ENCODE measurements around the gene NDNF.

Gene NDNF

DNA sequence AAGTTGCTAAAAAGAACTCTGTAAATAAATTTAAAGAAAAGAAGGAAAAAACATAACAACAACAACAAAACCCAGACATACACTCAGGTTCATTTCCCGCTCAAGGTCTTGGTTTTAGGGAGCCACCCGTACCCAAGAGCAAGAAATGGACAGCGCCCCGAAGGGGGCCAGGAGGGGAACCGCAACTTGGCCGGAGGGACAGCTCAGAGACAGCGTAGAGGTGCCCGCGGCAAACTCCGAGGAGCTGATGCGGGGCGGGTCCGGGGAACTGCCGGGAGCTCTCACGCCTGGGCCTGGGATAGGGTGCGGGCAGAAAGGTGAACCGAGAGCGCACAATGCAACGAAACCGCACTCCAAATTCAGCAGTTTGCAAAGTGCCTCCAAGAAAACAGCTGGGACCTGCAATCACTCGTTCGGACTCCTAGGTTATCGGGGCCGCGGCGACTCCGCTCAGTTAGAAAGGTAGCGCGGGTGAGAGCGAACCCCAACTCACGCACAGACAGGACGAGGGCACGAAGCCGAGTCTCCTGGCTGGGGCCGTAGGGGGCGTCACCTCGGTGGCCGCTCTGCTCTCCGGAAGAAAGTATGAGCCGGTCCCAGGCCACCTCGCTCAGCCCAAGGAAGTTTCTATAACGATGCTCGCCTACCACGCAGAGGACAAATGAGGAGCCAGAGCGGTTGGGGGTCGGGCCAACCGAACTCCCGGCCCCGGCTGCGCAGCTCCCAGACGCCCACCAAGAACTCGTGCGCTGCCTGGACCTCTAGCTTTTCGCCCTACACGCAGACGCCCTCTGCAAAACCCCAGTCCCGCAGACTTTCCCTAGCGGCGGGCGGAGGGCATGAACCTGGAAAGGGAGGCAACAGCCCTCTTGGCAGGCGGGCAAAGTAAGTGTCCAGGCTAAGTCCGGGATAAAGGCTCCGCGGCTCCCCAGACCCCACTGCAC lies 1.4 kb downstream of the NDNF start:
- DNase-seq: peak; percentile 24

DNA sequence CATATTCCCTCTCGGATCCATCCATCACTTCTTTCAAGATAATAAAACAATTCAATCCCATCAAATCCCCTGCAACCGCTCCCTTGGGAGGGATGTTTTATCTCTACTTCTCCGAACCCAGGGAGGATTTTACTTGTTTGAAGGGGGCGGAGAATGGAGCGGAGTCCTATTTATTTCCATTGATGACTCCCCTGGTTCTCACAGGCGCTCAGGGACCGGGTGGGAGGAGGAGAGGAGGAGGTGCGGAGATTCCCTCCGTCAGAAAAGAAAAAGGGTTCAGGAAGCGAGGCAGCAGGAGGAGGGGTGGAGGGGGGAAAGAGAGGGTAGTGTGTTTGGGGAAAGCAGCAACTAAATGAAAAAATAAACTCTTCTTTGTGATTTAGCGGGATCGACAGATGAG lies 2.1 kb downstream of the NDNF start:
- no peak for DNase-seq

DNA sequence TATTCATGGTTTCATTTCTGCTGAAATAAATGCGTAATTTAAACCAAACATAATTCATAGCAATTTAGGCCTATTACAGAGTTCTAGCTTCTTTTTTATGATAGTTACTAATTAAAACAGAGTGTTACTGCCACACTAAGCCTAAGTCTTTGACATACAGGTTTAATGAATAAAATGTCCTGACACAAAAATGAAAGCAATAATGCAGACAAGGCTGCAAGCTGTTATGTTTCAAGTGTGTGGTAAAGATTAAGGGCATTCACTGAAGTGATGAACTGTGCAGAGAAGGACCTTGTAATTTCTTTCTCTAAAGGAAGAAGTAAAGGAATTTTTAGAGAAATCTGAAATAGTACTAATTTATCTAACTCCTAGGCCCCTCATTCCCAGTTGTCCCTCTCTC lies 2.9 kb downstream of the NDNF start:
- no peak for DNase-seq

DNA sequence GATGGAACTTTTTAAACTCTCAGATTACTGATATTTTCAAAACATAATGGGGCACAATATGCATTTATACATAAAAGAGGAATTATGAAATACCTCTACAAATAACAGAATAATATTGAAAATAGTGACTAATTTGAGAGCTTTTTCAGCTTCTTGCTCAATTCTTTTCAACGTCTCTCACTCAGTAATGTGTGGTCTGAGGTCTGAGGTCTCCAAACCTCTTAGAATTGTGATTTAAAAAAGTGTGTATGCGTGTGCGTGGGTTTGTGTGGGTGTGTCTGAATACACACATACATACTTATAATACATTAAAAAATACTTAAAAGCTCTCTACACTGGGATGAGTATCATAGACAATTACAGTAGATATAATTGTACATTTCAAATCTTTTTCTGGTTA lies 7.9 kb downstream of the NDNF start:
- DNase-seq: no peak

DNA sequence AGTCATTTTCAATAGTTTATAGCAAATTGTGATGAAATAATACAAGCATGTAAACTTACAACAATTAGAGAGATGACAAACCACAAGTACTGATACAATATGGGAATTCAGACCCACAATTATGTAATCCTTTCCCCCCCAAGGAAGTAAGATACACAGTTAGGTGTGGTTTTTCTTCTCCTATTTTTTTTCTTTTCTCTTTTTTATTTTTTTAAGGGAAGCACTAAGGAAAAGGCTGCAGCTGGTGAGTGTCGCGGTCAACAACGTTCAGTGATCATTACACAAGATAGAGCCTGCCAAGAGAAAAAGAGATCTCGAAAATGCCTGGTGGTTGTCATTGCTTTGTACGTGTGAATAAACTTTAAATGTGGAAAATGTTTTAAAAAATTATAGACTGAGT lies 9.8 kb downstream of the NDNF start:
- DNase-seq: no peak

DNA sequence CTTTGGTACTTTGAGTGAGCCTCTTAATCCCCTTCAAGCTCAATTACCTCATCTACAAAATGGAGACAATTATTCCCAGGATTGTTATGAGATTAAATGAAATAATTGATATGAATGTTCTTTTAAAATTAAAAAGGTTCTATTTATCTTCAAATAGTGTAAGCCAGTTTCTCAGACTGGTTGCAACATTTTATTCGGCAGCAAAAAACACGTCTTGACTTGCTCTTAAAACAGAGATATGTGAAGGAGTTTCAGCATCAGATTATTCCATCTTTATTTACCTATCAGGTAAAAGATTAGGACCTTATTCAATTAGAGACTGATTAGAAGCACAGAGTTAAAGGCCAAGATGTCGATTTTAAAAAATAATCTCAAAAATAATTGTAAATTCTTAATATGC lies 10.5 kb downstream of the NDNF start:
- DNase-seq: no peak

DNA sequence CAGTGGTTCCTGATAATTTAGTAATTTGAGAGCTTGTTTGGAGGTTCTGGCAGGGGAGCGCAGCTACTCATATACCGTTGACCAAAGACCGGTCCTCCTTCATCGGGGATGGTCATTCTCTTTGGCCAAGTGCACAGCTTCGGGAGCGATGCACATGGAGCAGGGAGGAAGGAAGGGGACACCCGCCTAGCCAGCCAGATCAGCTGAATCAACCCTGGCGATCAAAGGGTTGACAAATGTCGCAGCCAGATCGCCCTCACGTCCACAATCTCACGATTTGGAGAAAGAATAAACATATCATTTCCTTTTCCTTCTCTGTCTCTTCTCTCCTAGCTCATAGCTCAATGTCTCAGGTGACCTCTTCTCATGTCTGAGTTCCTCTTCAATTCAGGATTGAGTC lies 11.1 kb downstream of the NDNF start:
- DNase-seq: no peak

DNA sequence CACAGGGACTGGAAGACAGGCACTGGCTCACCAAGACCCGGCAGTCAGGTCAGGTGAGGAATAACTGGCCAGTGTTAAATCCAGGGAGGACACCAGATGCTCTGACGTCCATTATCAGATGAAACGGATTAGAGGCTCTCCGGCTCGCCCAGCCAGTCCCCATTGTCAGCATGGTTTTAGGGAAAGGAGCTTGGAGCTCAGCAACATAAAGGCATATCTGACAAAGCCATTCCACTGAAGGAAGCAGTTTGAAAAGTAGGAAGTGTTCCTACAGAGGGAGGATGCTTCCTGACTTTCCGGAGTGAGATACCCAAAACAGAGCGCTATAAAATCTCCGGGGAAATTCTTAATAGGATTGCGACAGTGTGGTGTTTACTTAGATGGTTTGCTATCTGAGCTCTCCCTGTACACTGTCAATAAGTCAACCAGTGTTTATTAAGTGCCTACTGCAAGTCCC lies 14.8 kb downstream of the NDNF start:
- DNase-seq: no peak

DNA sequence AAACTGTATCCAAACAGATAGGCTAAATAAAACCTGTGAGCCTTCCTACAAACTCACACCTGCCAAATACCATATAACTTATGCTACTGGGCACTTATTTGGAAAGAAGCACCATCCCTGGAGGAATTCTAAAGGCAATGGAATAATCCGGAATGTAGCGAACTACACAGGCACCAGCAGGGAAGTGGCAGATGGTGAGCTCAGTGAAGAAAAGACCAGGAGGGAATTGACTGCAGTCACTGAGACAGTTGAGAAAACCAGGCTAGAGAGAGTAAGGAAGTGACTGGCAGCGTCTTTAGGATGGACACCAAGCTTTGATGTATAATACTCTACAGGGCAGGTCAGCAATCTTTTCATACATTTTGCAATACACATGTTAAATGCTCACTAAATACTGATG lies 16.3 kb downstream of the NDNF start:
- no peak for DNase-seq

DNA sequence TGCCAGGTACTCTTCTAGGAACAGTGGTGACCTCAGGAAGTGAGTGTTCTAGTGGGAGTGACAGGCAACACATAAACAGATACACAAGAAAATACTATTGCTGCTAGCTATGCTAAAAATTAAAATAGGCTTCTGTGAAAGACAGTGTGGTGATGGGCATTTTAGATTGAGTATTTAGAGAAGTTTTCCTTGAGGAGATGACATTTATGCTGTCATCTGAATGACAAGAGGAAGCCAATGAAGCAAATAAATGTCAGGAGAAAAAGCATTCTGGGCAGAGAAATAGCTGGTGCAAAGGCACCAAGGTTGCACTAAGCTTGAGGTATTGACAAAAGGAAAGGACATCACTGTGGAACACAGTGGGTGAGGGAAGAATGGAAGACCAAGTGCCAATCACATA lies 18.0 kb downstream of the NDNF start:
- DNase-seq: no peak

DNA sequence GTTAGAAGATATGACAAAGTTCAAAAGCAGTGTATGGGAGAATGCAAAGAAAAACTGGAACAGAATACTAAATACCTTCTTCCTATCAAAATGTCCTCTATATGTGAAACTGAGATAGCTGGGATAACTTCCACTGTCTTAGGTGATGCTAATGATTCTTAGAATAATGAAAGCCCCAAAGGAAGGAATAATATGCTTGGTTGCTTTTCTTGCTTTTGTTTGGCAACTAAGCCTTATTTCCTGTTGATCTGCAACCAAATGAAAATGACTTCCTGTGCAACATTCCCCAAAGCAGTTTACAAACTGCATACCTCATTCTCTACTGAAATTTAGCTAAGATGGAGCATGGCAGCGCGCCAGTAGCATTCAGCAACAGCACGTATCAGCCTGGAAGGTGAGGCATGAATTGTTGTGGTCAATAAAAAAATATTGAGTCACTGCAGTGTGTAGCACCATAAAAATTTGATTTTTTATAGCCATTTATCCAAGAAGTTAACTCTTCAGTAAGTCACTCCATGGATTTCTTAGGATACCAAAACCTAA lies 18.7 kb downstream of the NDNF start:
- DNase-seq: no peak

DNA sequence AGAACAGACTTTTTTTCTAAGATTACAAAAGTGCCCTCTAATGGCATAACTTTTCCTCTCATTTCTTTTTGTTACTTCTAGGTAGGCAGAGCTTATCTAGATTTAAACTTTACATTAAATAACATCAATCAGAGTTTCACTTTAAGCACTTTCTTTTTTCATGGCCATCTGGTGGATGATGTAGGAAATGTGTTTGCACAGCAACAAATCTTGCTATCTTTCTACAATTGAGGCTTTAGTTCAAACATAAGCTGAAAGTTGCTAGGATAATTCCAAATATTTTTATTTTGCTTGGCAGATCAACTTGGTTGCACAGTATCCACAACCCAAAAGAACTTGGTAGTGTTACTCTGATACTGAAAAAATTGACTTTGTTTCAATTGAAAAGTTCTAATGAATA lies 22.0 kb downstream of the NDNF start:
- DNase-seq: no peak

DNA sequence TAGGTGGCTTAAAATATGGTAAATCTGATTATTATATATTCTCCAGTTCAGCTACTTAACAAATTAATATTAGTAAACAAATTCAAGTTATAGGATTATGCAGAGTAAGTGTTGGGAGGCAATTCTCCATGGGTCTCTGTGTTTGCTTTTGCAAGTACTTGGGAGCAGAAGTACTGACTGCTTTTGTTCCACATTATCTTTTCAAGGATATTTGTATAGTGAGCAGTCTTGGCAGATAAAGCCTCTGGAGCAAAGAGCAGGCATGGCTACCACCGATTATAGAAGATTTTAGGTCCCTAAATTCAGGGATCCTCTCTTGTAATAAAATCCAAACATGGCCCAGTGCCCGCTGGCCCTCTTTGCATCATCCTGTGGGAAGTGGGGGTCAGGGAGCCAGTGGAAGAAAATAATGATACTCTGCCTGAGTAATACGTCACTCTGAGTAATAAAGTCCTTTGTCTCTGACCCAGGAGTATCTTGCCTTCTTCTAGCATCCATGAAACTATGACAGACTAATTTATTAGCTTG lies 23.2 kb downstream of the NDNF start:
- no peak for DNase-seq

DNA sequence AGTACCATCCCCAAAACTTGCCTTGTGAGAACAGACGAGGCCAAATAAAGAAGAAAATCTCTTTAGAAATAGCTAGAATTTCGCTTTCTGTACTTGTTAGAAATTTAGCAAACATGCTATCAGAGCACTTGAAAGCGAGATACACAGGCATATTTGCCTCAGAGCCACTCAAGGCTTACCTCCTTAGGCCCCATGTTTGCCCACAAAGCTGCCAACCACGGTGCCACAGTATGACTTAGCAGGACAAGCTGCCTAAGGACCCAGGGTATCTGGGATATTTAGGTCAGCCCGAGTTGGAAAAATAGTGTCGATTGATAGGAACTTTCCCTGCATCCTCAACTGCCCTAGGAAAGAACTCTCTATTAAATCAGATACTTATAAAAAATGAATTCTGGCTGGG lies 24.2 kb downstream of the NDNF start:
- no peak for DNase-seq

DNA sequence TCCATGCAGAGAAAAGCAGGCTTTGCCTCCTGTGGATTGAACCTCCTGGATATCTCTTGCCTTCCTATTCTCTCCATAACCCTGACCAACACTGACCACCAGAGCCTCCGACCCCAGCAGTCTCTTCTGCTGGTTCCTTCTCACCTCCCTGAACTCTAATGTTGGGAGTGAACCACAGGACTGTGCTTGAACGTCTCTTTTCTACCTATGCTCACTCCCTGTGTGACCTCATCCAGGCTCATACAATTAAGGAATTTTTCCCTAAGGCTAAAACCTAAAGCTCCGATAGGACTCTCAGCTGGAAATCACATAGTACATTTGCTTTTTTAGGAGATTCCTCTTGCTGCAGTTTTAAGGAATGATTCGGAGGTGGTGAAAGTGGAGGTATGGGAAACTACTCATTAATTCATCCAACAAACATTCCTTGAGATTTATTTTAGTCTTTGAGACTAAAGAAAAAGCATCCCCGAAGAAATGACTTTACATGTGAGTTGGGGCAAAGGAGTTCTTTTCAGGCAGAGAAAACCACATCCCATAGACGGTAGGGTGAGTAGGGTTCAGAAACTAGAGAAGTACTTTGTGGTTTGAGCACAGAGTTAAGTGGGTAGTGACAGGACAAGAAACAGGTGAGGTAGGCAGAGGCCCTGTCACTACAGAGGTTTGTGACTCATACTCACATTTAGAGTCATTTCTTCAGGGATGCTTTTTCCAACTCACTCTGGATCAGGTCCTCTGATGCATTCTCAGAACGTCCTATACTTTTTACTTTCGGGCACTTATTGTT lies 30.8 kb downstream of the NDNF start:
- DNase-seq: peak; percentile 38

DNA sequence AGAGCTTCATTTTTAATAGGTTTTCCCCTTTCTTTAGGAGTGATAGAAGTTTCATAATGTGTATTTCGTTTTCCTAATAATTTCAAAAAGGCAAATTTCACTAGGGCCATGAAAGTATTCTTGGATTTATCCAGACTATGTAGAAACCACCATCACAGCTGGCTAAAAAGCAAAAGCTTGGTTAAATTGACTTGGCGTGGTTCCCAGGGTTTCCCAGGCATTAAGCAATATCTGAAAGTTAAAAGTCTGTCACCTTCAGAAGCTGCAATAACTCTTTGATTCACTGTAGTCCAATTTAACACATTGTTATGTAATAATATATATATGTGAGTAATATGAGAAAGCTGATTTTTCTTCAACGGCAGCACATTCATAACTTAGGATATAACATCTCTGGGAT lies 38.3 kb downstream of the NDNF start:
- DNase-seq: no peak

DNA sequence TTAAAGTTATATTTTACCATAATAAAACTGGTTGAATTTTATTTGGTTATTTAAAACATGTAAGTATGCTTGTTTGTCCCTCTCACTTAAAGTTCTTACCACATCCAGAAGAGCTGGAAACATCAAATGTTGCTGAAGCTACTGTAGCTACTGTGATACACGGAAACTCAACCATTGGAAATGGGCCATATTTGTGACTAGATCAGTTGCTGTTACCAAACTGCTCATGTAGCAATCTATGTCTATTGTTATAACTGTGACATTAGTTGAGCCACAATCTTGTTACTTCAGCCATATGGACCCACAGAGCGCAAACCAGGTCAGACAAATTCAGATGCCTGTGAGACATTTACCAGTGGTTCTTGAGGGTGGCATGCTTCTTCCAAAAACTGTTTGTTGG lies 41.6 kb downstream of the NDNF start:
- DNase-seq: no peak

DNA sequence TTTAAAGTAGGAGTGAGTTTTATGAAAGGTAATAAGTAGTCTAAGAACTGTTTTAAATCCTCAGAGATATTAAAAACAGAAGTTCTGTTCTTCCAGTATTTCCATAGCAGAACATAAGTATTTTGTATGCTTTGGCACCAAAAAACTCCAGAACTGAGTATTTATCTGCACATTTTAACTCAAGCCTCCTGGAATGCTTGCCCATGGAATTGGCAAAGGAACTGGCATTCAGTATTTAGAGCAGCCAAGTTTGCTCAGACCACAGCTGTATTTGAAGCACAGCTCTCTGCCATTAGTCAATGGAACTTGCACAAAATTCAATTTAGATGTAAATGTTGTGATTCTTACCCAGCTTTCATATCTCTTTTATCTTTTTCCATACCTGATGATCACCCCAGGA lies 42.2 kb downstream of the NDNF start:
- no peak for DNase-seq

DNA sequence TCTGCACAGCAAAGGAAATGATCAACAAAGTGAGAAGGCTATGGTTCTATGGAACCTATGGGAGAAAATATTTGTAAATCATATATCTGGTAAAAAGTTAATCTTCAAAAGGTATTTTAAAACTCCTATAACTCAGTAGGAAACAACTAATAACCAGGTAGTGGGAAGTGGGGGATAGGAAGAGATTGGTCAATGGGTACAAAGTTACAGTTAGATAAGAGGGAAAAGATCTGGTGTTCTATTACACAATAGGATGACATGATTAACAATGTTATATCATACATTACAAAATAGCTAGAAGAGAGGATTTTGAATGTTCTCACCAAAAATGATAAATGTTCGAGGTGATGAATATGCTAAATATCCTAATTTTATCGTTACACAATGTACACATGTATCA lies 46.3 kb downstream of the NDNF start:
- no peak for DNase-seq

DNA sequence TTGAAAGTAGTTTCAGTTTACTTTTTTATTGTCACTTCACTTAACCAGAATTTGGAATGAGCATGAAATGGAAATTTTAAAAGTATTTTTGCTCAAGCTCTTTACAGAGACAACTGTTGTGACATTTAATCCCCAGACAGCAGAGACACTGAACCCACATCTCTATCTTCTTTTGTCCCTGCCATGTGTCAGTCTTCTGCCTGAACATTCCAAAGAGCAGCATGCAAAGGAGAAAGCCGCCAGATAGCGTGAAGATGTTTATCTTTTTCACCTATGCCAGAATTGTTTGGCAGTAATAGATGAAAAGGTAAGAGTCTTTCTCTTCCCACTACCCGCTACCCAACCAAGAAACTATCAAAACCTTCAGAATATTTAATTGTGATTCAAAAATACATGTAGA lies 46.8 kb downstream of the NDNF start:
- DNase-seq: no peak

DNA sequence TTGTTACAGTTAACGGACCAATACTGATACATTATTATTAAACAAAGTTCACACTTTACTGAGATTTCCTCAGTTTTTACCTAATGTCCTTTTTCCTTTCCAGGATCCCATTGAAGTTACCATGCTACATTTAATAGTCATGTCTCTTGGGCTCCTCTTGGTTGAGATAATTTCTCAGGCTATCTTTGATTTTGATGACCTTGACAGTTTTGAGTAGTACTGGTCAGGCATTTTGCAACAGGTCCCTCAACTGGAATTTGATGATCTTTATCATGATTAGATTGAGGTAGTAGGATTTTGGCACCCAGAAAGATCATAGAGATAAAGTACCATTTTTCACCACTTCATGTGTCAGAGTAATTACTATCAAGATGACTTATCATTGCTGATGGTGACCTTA lies 53.8 kb downstream of the NDNF start:
- DNase-seq: no peak

DNA sequence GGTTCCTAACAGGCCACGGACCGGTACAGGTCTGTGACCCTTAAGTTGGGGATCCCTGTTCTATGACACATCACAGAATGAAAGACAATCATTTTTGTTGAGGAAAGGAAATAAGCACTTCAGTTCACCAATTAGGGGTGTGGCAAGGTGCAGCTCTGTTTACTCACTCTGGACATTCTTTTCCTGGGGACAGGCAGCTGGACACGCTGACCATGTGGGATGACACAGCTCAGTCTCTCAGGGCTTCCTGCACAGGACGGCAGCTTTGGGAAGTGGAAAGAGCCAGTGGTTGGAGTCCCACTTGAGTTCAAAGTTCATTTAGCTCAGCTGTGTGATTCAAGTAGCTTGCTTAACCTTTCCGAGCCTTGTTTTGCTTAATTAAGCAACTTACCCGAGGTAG lies 55.7 kb downstream of the NDNF start:
- DNase-seq: no peak

DNA sequence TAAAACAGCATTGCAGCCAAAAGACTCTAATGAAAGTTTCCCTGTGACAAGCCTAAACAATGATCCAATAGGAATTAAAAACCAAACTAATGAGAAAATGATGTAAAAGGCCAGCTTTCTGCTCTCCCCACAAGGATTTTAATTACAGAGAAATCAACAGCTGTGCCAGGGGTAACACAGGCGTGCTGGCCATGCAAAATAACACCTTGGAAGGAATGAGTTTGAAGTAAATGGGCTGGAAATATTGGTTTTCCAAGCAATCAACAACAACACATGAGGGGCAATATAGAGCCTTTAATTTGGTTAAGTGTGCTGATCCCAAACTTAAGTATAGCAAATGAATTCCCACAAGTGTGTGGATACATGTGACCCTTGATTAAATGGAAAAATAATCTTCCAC lies 56.9 kb downstream of the NDNF start:
- DNase-seq: no peak

DNA sequence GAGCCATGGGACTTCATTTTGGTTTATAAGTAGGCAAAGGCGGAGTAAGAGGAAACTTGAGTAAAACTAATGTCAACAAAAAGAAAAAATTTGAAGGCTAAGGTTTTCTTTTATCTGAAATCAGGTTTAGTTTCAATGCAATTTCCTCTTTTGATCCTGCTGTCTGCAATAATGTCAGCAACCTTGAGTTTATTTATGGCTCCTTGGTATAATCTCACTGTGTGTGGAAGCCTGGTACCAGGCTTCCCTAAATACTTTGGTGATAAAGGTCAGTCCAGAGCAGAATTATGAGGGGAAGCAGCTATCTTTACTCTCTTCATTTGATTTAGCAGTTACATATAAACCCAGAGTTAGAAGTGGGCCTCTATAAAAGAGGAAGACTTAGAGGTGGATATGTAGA lies 57.8 kb downstream of the NDNF start:
- no peak for DNase-seq
